Frontal cortex (tissue), 4 donors: ENCODE data around the gene CRYGA. TPM values are rescaled to one million over a fixed set of nuclear protein-coding genes. Genes with fewer than 3 reads are reported as not detected.
"Not testable (repeated sequence)": the region's sequence is repeated elsewhere in the genome, so short reads cannot be mapped to it uniquely, and the experiment has no call there.

Experiments used
- DNase-seq, 2 donors: peaks; one replicate each; pipeline ENCODE4 v3.0.0; 2012; ENCODE audit warnings: low spot score in 2 of 2
- FAIRE-seq: peaks from 2 replicates; lab custom pipeline; 2012; peaks lifted over from hg19 to GRCh38; lab: Jason Lieb, UNC
- total RNA-seq: library from RNA; depleted of rRNA; stranded (reverse); fragments of >200 nt; gene quantifications from one replicate; pipeline ENCODE4 v1.2.3, GENCODE V29; 2014
- donor health status: control.
- donor health status: control.
- donor health status: control.

Gene CRYGA
- total RNA-seq, 1 donor from 2014 or later = not detected

- DNase-seq (no peak), FAIRE-seq (no peak)
These were observed 33.4 kb downstream of the CRYGA start, which contains the start of gene CRYGC for GRCh38 chr2:208129744-208130711. Gene CRYGC, minus strand, starts transcription at chr2:208129828. Its CDS starts 36 bp downstream, at chr2:208129792.

GRCh38 chr2:208128136-208128535 lies 35.3 kb downstream of the CRYGA start:
- DNase-seq (no peak), FAIRE-seq (no peak)

GRCh38 chr2:208127090-208127489 lies 36.3 kb downstream of the CRYGA start:
- no peak for FAIRE-seq

GRCh38 chr2:208125251-208125650 lies 38.1 kb downstream of the CRYGA start:
- DNase-seq = no peak

More at GRCh38 chr2:208127090-208127489, 36.3 kb downstream of the CRYGA start:
- DNase-seq = no peak

GRCh38 chr2:208124013-208124715 lies 39.2 kb downstream of the CRYGA start, which contains the start of gene CRYGD:
Gene CRYGD, minus strand, starts transcription at chr2:208124524. Its CDS starts 51 bp downstream, at chr2:208124473.
- DNase-seq, FAIRE-seq: not testable (repeated sequence)

More at GRCh38 chr2:208125251-208125650, 38.1 kb downstream of the CRYGA start:
- no peak for FAIRE-seq

GRCh38 chr2:208122248-208122647 lies 41.1 kb downstream of the CRYGA start:
- DNase-seq (no peak), FAIRE-seq (peak; percentile 99)

- DNase-seq (no peak), FAIRE-seq (no peak)
These were observed 44.5 kb downstream of the CRYGA start for GRCh38 chr2:208118918-208119317.

GRCh38 chr2:208117390-208117789 lies 46.0 kb downstream of the CRYGA start:
- DNase-seq, FAIRE-seq: not testable (repeated sequence)

GRCh38 chr2:208112969-208113368 lies 50.4 kb downstream of the CRYGA start:
- FAIRE-seq = no peak
- no peak for DNase-seq

- not testable (repeated sequence) for FAIRE-seq, DNase-seq
These were observed 51.1 kb downstream of the CRYGA start for GRCh38 chr2:208112273-208112745.

Other genes with a start within 250 kb of the CRYGA start
- gene PLEKHM3, start 138.1 kb downstream of the CRYGA start, total RNA-seq = 34.6 TPM
- gene CRYGD, start 39.1 kb downstream of the CRYGA start, total RNA-seq = 2.4 TPM
- not detected for gene CRYGC, start 33.8 kb downstream of the CRYGA start, total RNA-seq
- gene CRYGB, start 17.4 kb downstream of the CRYGA start, total RNA-seq = not detected
- gene C2orf80, start 26.4 kb upstream of the CRYGA start, total RNA-seq = 38.3 TPM
- 271 TPM for gene IDH1, start 91.5 kb upstream of the CRYGA start, total RNA-seq
- gene PIKFYVE, start 102.7 kb upstream of the CRYGA start, total RNA-seq = 46.9 TPM
- 3.3 TPM for gene PTH2R, start 243.2 kb upstream of the CRYGA start, total RNA-seq